ENCODE data around the gene HIF3A.
"Not testable (repeated sequence)": the region's sequence is repeated elsewhere in the genome, so short reads cannot be mapped to it uniquely, and the experiment has no call there.

The HIF3A gene

DNA sequence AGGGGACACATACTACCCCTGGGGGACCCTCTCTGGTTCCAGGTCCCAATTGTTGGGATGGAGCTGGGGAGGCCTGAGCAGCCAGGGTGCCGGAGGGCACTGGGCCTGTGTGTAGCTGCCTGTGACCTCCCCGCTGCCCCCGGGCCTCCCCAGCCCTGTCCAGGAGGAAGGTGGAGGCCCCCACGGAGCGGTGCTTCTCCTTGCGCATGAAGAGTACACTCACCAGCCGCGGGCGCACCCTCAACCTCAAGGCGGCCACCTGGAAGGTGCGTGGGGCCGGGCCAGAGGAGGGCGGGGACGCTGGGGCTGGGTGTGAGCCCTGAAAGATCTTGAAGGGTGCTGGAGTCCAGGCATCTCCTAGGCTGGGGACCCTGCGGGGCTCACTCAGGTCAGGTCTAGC lies 11.7 kb downstream of the HIF3A start:
- no peak overlapping the region for H2AFZ ChIP-seq (ENCODE audit: low read length)
- H3K36me3 ChIP-seq (ENCODE audit: insufficient read depth, low read length) = no peaks in the 10 kb centered on the region
- no peak overlapping the region for H3K4me2 ChIP-seq (ENCODE audit: low read depth, low read length, poor library complexity, severe bottlenecking)
- H3K27me3 ChIP-seq (ENCODE audit: insufficient read depth, low read length, poor library complexity, severe bottlenecking) = no peaks in the 10 kb centered on the region
- TF ChIP-seq EZH2phosphoT487 (IDR thresholded peaks at IDR 0.05; ENCODE audit: borderline replicate concordance) = no peak
- TF ChIP-seq CTCF (conservative IDR thresholded peaks at IDR 0.05; ENCODE audit: low read length) = no peak
- no peaks in the 10 kb centered on the region for H3K9me3 ChIP-seq (ENCODE audit: insufficient read depth, low read depth, low read length)
- H3K4me3 ChIP-seq (ENCODE audit: low read length, poor library complexity, severe bottlenecking) = no peak overlapping the region
- H3F3A ChIP-seq (ENCODE audit: low read depth) = no peaks in the 10 kb centered on the region
- no peaks in the 10 kb centered on the region for H4K20me1 ChIP-seq (ENCODE audit: insufficient read depth, low read length, poor library complexity, severe bottlenecking)
- no peaks in the 10 kb centered on the region for H3K4me1 ChIP-seq (ENCODE audit: insufficient read depth, low read length, poor library complexity, severe bottlenecking)
- no peaks in the 10 kb centered on the region for H3K79me2 ChIP-seq (ENCODE audit: insufficient read depth, low read length)
- no peaks in the 10 kb centered on the region for H3K9me2 ChIP-seq (replicated peaks; ENCODE audit: low read depth, low read length)
- H3K9ac ChIP-seq (ENCODE audit: low read depth, low read length, poor library complexity, severe bottlenecking) = no peak overlapping the region

DNA sequence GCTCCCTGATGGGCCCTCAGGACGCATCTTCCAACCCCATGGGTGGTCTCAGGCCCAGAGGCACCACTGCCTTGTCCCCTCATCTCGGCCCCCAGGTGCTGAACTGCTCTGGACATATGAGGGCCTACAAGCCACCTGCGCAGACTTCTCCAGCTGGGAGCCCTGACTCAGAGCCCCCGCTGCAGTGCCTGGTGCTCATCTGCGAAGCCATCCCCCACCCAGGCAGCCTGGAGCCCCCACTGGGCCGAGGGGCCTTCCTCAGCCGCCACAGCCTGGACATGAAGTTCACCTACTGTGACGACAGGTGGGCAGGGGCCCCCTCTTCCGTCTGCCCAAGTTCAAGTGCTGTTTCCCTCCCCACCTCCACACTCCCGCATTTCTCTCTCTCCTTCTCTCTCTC lies 12.2 kb downstream of the HIF3A start:
- no peaks in the 10 kb centered on the region for H3K36me3 ChIP-seq (ENCODE audit: insufficient read depth, low read length)
- H3K4me3 ChIP-seq (ENCODE audit: low read length, poor library complexity, severe bottlenecking) = no peak overlapping the region
- H3F3A ChIP-seq (ENCODE audit: low read depth) = no peaks in the 10 kb centered on the region
- no peaks in the 10 kb centered on the region for H4K20me1 ChIP-seq (ENCODE audit: insufficient read depth, low read length, poor library complexity, severe bottlenecking)
- H3K4me1 ChIP-seq (ENCODE audit: insufficient read depth, low read length, poor library complexity, severe bottlenecking) = no peaks in the 10 kb centered on the region
- no peak overlapping the region for H3K9ac ChIP-seq (ENCODE audit: low read depth, low read length, poor library complexity, severe bottlenecking)
- no peaks in the 10 kb centered on the region for H3K27me3 ChIP-seq (ENCODE audit: insufficient read depth, low read length, poor library complexity, severe bottlenecking)
- H3K9me3 ChIP-seq (ENCODE audit: insufficient read depth, low read depth, low read length) = no peaks in the 10 kb centered on the region
- no peaks in the 10 kb centered on the region for H3K9me2 ChIP-seq (replicated peaks; ENCODE audit: low read depth, low read length)
- TF ChIP-seq EZH2phosphoT487 (IDR thresholded peaks at IDR 0.05; ENCODE audit: borderline replicate concordance) (no peak), CTCF (conservative IDR thresholded peaks at IDR 0.05; ENCODE audit: low read length) (no peak)
- no peaks in the 10 kb centered on the region for H3K79me2 ChIP-seq (ENCODE audit: insufficient read depth, low read length)
- H3K4me2 ChIP-seq (ENCODE audit: low read depth, low read length, poor library complexity, severe bottlenecking) = no peak overlapping the region
- H2AFZ ChIP-seq (ENCODE audit: low read length) = no peak overlapping the region

DNA sequence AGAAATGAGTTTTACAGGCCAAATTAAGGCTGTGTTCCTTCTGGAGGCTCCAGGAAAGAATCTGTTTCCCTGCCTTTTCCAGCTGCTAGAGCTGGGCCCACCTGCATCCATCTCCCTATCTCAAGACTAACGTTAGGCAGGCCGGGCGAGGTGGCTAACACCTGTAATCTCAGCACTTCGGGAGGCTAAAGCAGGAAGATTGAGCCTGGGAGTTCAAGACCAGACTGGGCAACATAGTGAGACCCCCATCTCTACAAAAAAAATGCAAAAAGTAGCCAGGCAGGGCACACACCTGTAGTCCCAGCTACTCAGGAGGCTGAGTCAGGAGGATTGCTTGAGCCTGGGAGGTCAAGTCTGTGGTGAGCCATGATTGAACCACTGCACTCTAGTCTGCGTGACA lies 14.6 kb downstream of the HIF3A start:
- no peak overlapping the region for H3K4me2 ChIP-seq (ENCODE audit: low read depth, low read length, poor library complexity, severe bottlenecking)
- no peak overlapping the region for H2AFZ ChIP-seq (ENCODE audit: low read length)
- H3K4me3 ChIP-seq (ENCODE audit: low read length, poor library complexity, severe bottlenecking) = no peak overlapping the region
- no peaks in the 10 kb centered on the region for H3K79me2 ChIP-seq (ENCODE audit: insufficient read depth, low read length)
- H3K9me2 ChIP-seq (replicated peaks; ENCODE audit: low read depth, low read length) = no peaks in the 10 kb centered on the region
- H3K9me3 ChIP-seq (ENCODE audit: insufficient read depth, low read depth, low read length) = no peaks in the 10 kb centered on the region
- H3K36me3 ChIP-seq (ENCODE audit: insufficient read depth, low read length) = no peaks in the 10 kb centered on the region
- H4K20me1 ChIP-seq (ENCODE audit: insufficient read depth, low read length, poor library complexity, severe bottlenecking) = no peaks in the 10 kb centered on the region
- no peaks in the 10 kb centered on the region for H3F3A ChIP-seq (ENCODE audit: low read depth)
- no peak for TF ChIP-seq EZH2phosphoT487 (IDR thresholded peaks at IDR 0.05; ENCODE audit: borderline replicate concordance)
- no peak for TF ChIP-seq CTCF (conservative IDR thresholded peaks at IDR 0.05; ENCODE audit: low read length)
- H3K9ac ChIP-seq (ENCODE audit: low read depth, low read length, poor library complexity, severe bottlenecking) = no peak overlapping the region
- H3K27me3 ChIP-seq (ENCODE audit: insufficient read depth, low read length, poor library complexity, severe bottlenecking) = no peaks in the 10 kb centered on the region
- H3K4me1 ChIP-seq (ENCODE audit: insufficient read depth, low read length, poor library complexity, severe bottlenecking) = no peaks in the 10 kb centered on the region

GRCh38 chr19:46313540-46314469 lies 17.0 kb downstream of the HIF3A start:
- H3K9me2 ChIP-seq (replicated peaks; ENCODE audit: low read depth, low read length); H3K4me2 ChIP-seq (ENCODE audit: low read depth, low read length, poor library complexity, severe bottlenecking); H4K20me1 ChIP-seq (ENCODE audit: insufficient read depth, low read length, poor library complexity, severe bottlenecking); H3K9me3 ChIP-seq (ENCODE audit: insufficient read depth, low read depth, low read length); H3K9ac ChIP-seq (ENCODE audit: low read depth, low read length, poor library complexity, severe bottlenecking); H3K4me1 ChIP-seq (ENCODE audit: insufficient read depth, low read length, poor library complexity, severe bottlenecking); H3K27me3 ChIP-seq (ENCODE audit: insufficient read depth, low read length, poor library complexity, severe bottlenecking); H3K4me3 ChIP-seq (ENCODE audit: low read length, poor library complexity, severe bottlenecking); H2AFZ ChIP-seq (ENCODE audit: low read length); H3K36me3 ChIP-seq (ENCODE audit: insufficient read depth, low read length); H3F3A ChIP-seq (ENCODE audit: low read depth); H3K79me2 ChIP-seq (ENCODE audit: insufficient read depth, low read length): not testable (repeated sequence)
